WTC11 (cell line): Measurements from ENCODE around the gene KIF21B. TPM values are rescaled to one million over a fixed set of nuclear protein-coding genes. Genes with fewer than 3 reads are reported as not detected.

Source experiments
- ATAC-seq: fragments of 200-7000 bp; cut with Tn5 transposase; 2 replicates; pipeline ENCODE4 v1.10.0; 2021; ENCODE audit warnings: mild to moderate bottlenecking, moderate library complexity
- CTCF ChIA-PET: fragments of 300-600 bp; sonication (Branson Sonifier 250); formaldehyde crosslinking; loops from one replicate; lab custom pipeline; 2021; ENCODE audit warnings: antibody characterized with exemption; lab: Charles Lee
- POLR2A ChIA-PET: fragments of 350-600 bp; sonication (Branson Sonifier 250); formaldehyde crosslinking; loops from one replicate; lab custom pipeline; 2021; ENCODE audit warnings: antibody characterized with exemption; lab: Charles Lee
- DNase-seq: peaks from one replicate; pipeline ENCODE4 v3.0.0; 2021; ENCODE audit warnings: low spot score
- H3K27ac Mint-ChIP-seq: 2 replicates; pipeline ENCODE4 v1.8.0; 2021; ENCODE audit warnings: mixed read lengths
- H3K27me3 Mint-ChIP-seq: 2 replicates; pipeline ENCODE4 v1.8.0; 2021; ENCODE audit warnings: low read depth, mild to moderate bottlenecking, moderate library complexity, mixed read lengths
- H3K36me3 Mint-ChIP-seq: 2 replicates; pipeline ENCODE4 v1.8.0; 2021; ENCODE audit warnings: mixed read lengths
- H3K4me1 Mint-ChIP-seq: 2 replicates; pipeline ENCODE4 v1.8.0; 2022; ENCODE audit warnings: mixed read lengths
- H3K4me3 Mint-ChIP-seq: 2 replicates; pipeline ENCODE4 v1.8.0; 2021; ENCODE audit warnings: mild to moderate bottlenecking, moderate library complexity, mixed read lengths
- H3K9me3 Mint-ChIP-seq: 2 replicates; pipeline ENCODE4 v1.8.0; 2021; ENCODE audit warnings: mixed read lengths
- ATF1 ChIP-seq: sonication (generic); formaldehyde crosslinking; IDR thresholded peaks from 2 replicates; pipeline ENCODE4 v1.8.1; 2023; ENCODE audit warnings: mild to moderate bottlenecking, moderate library complexity, missing genetic modification reagents
- CBFB ChIP-seq: sonication (generic); formaldehyde crosslinking; IDR thresholded peaks from 2 replicates; pipeline ENCODE4 v1.8.1; 2022; ENCODE audit warnings: mild to moderate bottlenecking, low read depth, missing genetic modification reagents
- FOXK1 ChIP-seq: sonication (generic); formaldehyde crosslinking; IDR thresholded peaks from 2 replicates; pipeline ENCODE4 v1.8.0; 2022; ENCODE audit warnings: mild to moderate bottlenecking, moderate library complexity, missing genetic modification reagents
- GRHL2 ChIP-seq: fragments of 250-450 bp; sonication (Bioruptor Pico); IDR thresholded peaks from 2 replicates; pipeline ENCODE4 v1.8.0; 2022; ENCODE audit warnings: mild to moderate bottlenecking, moderate library complexity; ENCODE audit not compliant: insufficient replicate concordance, severe bottlenecking
- JUN ChIP-seq: sonication (generic); formaldehyde crosslinking; IDR thresholded peaks from 2 replicates; pipeline ENCODE4 v1.8.0; 2023; ENCODE audit warnings: mild to moderate bottlenecking, missing genetic modification reagents
- KAT7 ChIP-seq: sonication (generic); formaldehyde crosslinking; IDR thresholded peaks from 2 replicates; pipeline ENCODE4 v1.8.1; 2023; ENCODE audit warnings: missing genetic modification reagents, mild to moderate bottlenecking, borderline replicate concordance
- NFATC4 ChIP-seq: fragments of 250-450 bp; sonication (Bioruptor Pico); IDR thresholded peaks from 2 replicates; pipeline ENCODE4 v1.9.0; 2021; ENCODE audit warnings: mild to moderate bottlenecking
- NFYB ChIP-seq: sonication (generic); formaldehyde crosslinking; conservative IDR thresholded peaks from 2 replicates; pipeline ENCODE4 v1.8.0; 2022; ENCODE audit warnings: low read depth, missing genetic modification reagents
- OVOL2 ChIP-seq: fragments of 250-450 bp; sonication (Bioruptor Pico); IDR thresholded peaks from 2 replicates; pipeline ENCODE4 v1.9.0; 2021; ENCODE audit warnings: mild to moderate bottlenecking, borderline replicate concordance
- TEAD4 ChIP-seq: sonication (generic); formaldehyde crosslinking; IDR thresholded peaks from 2 replicates; pipeline ENCODE4 v1.8.0; 2022; ENCODE audit warnings: mild to moderate bottlenecking, missing genetic modification reagents
- ZBTB21 ChIP-seq: sonication (generic); formaldehyde crosslinking; IDR thresholded peaks from 2 replicates; pipeline ENCODE4 v1.8.1; 2023; ENCODE audit warnings: mild to moderate bottlenecking, missing genetic modification reagents, borderline replicate concordance
- ZNF416 ChIP-seq: fragments of 250-450 bp; sonication (Bioruptor Pico); IDR thresholded peaks from 2 replicates; pipeline ENCODE4 v1.9.0; 2021; ENCODE audit warnings: mild to moderate bottlenecking, inconsistent platforms
- ZNF671 ChIP-seq: fragments of 250-450 bp; sonication (Bioruptor Pico); IDR thresholded peaks from 2 replicates; pipeline ENCODE4 v1.8.0; 2021; ENCODE audit warnings: mild to moderate bottlenecking
- total RNA-seq: library from RNA; stranded (reverse); gene quantifications from 3 replicates; pipeline ENCODE4 v1.2.3, GENCODE V29; 2021
- TF ChIP-seq, protein P1 (sequence below): fragments of 250-450 bp; sonication (Bioruptor Pico); IDR thresholded peaks from 2 replicates; pipeline ENCODE4 v1.9.0; 2021; ENCODE audit warnings: mild to moderate bottlenecking, borderline replicate concordance
- TF ChIP-seq, protein P2 (sequence below): sonication (generic); formaldehyde crosslinking; IDR thresholded peaks from 2 replicates; pipeline ENCODE4 v1.8.1; 2022; ENCODE audit warnings: mild to moderate bottlenecking, moderate library complexity, missing genetic modification reagents
- TF ChIP-seq, protein P3 (sequence below): sonication (generic); formaldehyde crosslinking; IDR thresholded peaks from 2 replicates; pipeline ENCODE4 v1.8.0; 2023; ENCODE audit warnings: missing genetic modification reagents, mild to moderate bottlenecking, borderline replicate concordance
- TF ChIP-seq, protein P4 (sequence below): sonication (generic); formaldehyde crosslinking; conservative IDR thresholded peaks from 2 replicates; pipeline ENCODE4 v1.8.1; 2022; ENCODE audit warnings: mild to moderate bottlenecking, missing genetic modification reagents
- TF ChIP-seq, protein P5 (sequence below): sonication (generic); formaldehyde crosslinking; IDR thresholded peaks from 2 replicates; pipeline ENCODE4 v1.8.1; 2023; ENCODE audit warnings: mild to moderate bottlenecking, missing genetic modification reagents, moderate library complexity
- TF ChIP-seq, protein P6 (sequence below): fragments of 250-450 bp; sonication (Bioruptor Pico); conservative IDR thresholded peaks from 2 replicates; pipeline ENCODE4 v1.9.0; 2021; ENCODE audit warnings: mild to moderate bottlenecking

KIF21B gene
- total RNA-seq, 1 experiment from 2014 or later = 19.4 TPM

GRCh38 chr1:200959411-200959921, 64.0 kb downstream of the KIF21B start:
- peaks cover 5% of the 10 kb centered on the region; the same call in 1 of the 2 replicates for H3K27me3 Mint-ChIP-seq
- H3K36me3 Mint-ChIP-seq = no peaks in the 10 kb centered on the region
- H3K9me3 Mint-ChIP-seq = no peaks in the 10 kb centered on the region
- TF ChIP-seq, protein P1, sequence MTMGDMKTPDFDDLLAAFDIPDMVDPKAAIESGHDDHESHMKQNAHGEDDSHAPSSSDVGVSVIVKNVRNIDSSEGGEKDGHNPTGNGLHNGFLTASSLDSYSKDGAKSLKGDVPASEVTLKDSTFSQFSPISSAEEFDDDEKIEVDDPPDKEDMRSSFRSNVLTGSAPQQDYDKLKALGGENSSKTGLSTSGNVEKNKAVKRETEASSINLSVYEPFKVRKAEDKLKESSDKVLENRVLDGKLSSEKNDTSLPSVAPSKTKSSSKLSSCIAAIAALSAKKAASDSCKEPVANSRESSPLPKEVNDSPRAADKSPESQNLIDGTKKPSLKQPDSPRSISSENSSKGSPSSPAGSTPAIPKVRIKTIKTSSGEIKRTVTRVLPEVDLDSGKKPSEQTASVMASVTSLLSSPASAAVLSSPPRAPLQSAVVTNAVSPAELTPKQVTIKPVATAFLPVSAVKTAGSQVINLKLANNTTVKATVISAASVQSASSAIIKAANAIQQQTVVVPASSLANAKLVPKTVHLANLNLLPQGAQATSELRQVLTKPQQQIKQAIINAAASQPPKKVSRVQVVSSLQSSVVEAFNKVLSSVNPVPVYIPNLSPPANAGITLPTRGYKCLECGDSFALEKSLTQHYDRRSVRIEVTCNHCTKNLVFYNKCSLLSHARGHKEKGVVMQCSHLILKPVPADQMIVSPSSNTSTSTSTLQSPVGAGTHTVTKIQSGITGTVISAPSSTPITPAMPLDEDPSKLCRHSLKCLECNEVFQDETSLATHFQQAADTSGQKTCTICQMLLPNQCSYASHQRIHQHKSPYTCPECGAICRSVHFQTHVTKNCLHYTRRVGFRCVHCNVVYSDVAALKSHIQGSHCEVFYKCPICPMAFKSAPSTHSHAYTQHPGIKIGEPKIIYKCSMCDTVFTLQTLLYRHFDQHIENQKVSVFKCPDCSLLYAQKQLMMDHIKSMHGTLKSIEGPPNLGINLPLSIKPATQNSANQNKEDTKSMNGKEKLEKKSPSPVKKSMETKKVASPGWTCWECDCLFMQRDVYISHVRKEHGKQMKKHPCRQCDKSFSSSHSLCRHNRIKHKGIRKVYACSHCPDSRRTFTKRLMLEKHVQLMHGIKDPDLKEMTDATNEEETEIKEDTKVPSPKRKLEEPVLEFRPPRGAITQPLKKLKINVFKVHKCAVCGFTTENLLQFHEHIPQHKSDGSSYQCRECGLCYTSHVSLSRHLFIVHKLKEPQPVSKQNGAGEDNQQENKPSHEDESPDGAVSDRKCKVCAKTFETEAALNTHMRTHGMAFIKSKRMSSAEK = no peak
- TF ChIP-seq JUN (CRISPR knock-in tag) (no peak), TEAD4 (CRISPR knock-in tag) (no peak), ZNF671 (CRISPR knock-in tag) (no peak), CBFB (no peak), ATF1 (CRISPR knock-in tag) (no peak)
- TF ChIP-seq, protein P2, sequence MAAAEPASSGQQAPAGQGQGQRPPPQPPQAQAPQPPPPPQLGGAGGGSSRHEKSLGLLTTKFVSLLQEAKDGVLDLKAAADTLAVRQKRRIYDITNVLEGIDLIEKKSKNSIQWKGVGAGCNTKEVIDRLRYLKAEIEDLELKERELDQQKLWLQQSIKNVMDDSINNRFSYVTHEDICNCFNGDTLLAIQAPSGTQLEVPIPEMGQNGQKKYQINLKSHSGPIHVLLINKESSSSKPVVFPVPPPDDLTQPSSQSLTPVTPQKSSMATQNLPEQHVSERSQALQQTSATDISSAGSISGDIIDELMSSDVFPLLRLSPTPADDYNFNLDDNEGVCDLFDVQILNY (CRISPR knock-in tag) = no peak
- TF ChIP-seq, protein P3, sequence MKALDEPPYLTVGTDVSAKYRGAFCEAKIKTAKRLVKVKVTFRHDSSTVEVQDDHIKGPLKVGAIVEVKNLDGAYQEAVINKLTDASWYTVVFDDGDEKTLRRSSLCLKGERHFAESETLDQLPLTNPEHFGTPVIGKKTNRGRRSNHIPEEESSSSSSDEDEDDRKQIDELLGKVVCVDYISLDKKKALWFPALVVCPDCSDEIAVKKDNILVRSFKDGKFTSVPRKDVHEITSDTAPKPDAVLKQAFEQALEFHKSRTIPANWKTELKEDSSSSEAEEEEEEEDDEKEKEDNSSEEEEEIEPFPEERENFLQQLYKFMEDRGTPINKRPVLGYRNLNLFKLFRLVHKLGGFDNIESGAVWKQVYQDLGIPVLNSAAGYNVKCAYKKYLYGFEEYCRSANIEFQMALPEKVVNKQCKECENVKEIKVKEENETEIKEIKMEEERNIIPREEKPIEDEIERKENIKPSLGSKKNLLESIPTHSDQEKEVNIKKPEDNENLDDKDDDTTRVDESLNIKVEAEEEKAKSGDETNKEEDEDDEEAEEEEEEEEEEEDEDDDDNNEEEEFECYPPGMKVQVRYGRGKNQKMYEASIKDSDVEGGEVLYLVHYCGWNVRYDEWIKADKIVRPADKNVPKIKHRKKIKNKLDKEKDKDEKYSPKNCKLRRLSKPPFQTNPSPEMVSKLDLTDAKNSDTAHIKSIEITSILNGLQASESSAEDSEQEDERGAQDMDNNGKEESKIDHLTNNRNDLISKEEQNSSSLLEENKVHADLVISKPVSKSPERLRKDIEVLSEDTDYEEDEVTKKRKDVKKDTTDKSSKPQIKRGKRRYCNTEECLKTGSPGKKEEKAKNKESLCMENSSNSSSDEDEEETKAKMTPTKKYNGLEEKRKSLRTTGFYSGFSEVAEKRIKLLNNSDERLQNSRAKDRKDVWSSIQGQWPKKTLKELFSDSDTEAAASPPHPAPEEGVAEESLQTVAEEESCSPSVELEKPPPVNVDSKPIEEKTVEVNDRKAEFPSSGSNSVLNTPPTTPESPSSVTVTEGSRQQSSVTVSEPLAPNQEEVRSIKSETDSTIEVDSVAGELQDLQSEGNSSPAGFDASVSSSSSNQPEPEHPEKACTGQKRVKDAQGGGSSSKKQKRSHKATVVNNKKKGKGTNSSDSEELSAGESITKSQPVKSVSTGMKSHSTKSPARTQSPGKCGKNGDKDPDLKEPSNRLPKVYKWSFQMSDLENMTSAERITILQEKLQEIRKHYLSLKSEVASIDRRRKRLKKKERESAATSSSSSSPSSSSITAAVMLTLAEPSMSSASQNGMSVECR = no peak
- TF ChIP-seq, protein P4, sequence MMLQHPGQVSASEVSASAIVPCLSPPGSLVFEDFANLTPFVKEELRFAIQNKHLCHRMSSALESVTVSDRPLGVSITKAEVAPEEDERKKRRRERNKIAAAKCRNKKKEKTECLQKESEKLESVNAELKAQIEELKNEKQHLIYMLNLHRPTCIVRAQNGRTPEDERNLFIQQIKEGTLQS = no peak
- TF ChIP-seq, all 79 proteins: peak for 0
- POLR2A ChIA-PET = interaction anchor here (0.6 kb wide), 1 partner anchor 18 kb away, joined by 10 read pairs; no protein-coding TSS in a partner anchor
- H3K27ac Mint-ChIP-seq = no peak overlapping the region
- no peak overlapping the region for H3K4me3 Mint-ChIP-seq
- H3K4me1 Mint-ChIP-seq = peaks cover 6% of the 10 kb centered on the region; the same call in 1 of the 2 replicates
- DNase-seq (no peak), ATAC-seq (peak; percentile 88)
- CTCF ChIA-PET = interaction anchor here (0.5 to 3.8 kb wide), 3 partner anchors 13 to 1377 kb away, joined by 3 to 18 read pairs (median 3); no protein-coding TSS in a partner anchor

DNA sequence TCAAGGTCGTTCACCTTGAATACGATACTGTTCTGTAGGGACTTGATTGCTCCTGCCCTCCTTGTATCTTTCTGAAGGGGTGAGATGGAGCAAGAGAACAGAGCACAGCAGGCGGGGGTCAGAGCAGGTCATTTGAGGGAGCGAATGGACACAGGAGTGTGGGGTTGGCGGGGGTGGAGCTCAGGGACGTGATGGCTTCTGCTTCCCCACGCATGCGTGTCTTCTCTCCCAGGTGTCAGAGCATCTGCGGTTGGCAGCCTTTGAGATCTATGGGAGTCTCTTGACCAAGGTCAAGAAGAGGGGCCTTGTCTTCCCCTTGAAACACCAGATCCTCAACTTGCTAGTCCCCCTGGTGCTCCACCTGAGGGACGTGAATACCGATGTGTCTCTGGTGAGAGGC, 64.9 kb downstream of the KIF21B start:
- no peak overlapping the region for H3K27ac Mint-ChIP-seq
- H3K9me3 Mint-ChIP-seq = no peaks in the 10 kb centered on the region
- CTCF ChIA-PET = interaction anchor here (3.8 kb wide), 1 partner anchor 13 kb away, joined by 18 read pairs; no protein-coding TSS in a partner anchor
- POLR2A ChIA-PET = no interaction called here
- no peak for TF ChIP-seq GRHL2 (CRISPR knock-in tag)
- no peak for TF ChIP-seq NFATC4
- TF ChIP-seq, protein P5, sequence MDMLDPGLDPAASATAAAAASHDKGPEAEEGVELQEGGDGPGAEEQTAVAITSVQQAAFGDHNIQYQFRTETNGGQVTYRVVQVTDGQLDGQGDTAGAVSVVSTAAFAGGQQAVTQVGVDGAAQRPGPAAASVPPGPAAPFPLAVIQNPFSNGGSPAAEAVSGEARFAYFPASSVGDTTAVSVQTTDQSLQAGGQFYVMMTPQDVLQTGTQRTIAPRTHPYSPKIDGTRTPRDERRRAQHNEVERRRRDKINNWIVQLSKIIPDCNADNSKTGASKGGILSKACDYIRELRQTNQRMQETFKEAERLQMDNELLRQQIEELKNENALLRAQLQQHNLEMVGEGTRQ = no peak
- TF ChIP-seq OVOL2 (CRISPR knock-in tag) = no peak
- TF ChIP-seq, protein P6, sequence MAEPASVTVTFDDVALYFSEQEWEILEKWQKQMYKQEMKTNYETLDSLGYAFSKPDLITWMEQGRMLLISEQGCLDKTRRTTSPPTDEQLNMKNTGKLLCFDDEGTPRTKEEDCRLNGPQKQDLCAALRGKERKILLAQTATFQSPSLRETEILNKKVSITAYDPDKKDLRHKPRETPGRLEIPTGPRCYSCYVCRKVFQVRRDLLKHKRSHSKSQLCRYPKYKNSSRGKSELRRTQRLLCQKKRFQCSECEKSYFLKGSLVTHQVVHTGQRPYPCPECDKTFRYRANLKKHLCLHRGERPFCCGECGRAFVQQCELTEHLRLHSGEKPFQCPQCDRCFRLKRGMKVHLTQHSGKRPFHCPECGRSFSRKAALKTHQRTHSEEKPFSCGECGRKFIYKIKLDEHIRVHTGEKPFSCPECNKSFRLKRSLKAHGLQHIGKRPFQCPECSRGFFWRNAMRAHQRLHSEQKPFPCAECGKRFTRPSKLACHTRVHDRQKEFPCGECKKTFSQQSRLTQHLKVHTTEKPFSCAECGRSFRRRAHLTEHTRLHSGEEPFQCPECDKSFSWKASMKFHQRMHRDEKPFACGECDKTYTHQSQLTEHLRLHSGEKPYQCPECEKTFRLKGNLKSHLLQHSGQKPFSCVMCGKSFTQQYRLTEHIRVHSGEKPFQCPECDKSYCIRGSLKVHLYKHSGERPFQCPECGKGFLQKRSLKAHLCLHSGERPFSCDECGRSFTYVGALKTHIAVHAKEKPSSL (CRISPR knock-in tag) = no peak
- TF ChIP-seq FOXK1 (CRISPR knock-in tag) = no peak
- TF ChIP-seq ZNF416 (CRISPR knock-in tag) = no peak
- no peak for TF ChIP-seq ATF1 (CRISPR knock-in tag)
- TF ChIP-seq NFYB (CRISPR knock-in tag) = no peak
- TF ChIP-seq KAT7 (CRISPR knock-in tag) = no peak
- no peak for TF ChIP-seq ZBTB21
- peaks cover 6% of the 10 kb centered on the region; the same call in 1 of the 2 replicates for H3K4me1 Mint-ChIP-seq
- peaks cover 5% of the 10 kb centered on the region; the same call in 1 of the 2 replicates for H3K27me3 Mint-ChIP-seq
- ATAC-seq (no peak), DNase-seq (no peak)
- no peak overlapping the region for H3K4me3 Mint-ChIP-seq
- H3K36me3 Mint-ChIP-seq = no peaks in the 10 kb centered on the region
